A673 (cell line): Measurements from ENCODE around the gene MTAP. TPM values are rescaled to one million over a fixed set of nuclear protein-coding genes. Genes with fewer than 3 reads are reported as not detected.

ENCODE experiments used
- BruUV-seq: library from RNA; stranded (reverse); fragments of 400-500 nt; replicated peaks from 2 replicates; lab custom pipeline; 2021; lab: Mats Ljungman, UMichigan
- CTCF ChIA-PET: fragments of 300-600 bp; sonication (Branson Sonifier 250); formaldehyde crosslinking; loops from one replicate; lab custom pipeline; 2022; ENCODE audit warnings: antibody characterized with exemption; lab: Charles Lee
- POLR2A ChIA-PET: fragments of 300-600 bp; sonication (Branson Sonifier 250); formaldehyde crosslinking; loops from one replicate; lab custom pipeline; 2022; ENCODE audit warnings: antibody characterized with exemption; ENCODE audit not compliant: low non-redundant PET; lab: Charles Lee
- DNase-seq: peaks from one replicate; pipeline ENCODE4 v3.0.0-alpha.2; 2015; ENCODE audit warnings: low spot score
- H3K27ac ChIP-seq: fragments of 200-600 bp; sonication (generic); 2 replicates; pipeline ENCODE4 v1.5.1; 2016; ENCODE audit warnings: mixed run types, low read depth, mild to moderate bottlenecking, mixed read lengths, antibody characterized with exemption, low read length; ENCODE audit not compliant: poor library complexity, severe bottlenecking
- H3K27me3 ChIP-seq: fragments of 200-600 bp; sonication (generic); replicated peaks from 2 replicates; pipeline ENCODE4 v1.6.1; 2017; ENCODE audit warnings: mixed run types, low read depth, mild to moderate bottlenecking, mixed read lengths, antibody characterized with exemption, low read length; ENCODE audit not compliant: insufficient read depth, poor library complexity
- H3K36me3 ChIP-seq: fragments of 200-600 bp; sonication (generic); 2 replicates; pipeline ENCODE4 v1.6.1; 2016; ENCODE audit warnings: mixed run types, mild to moderate bottlenecking, mixed read lengths, antibody characterized with exemption, low read length; ENCODE audit not compliant: insufficient read depth, poor library complexity, severe bottlenecking
- H3K4me1 ChIP-seq: fragments of 200-600 bp; sonication (generic); 2 replicates; pipeline ENCODE4 v1.6.1; 2017; ENCODE audit warnings: mixed run types, mild to moderate bottlenecking, mixed read lengths, antibody characterized with exemption, low read length; ENCODE audit not compliant: insufficient read depth, poor library complexity, severe bottlenecking
- H3K4me3 ChIP-seq: fragments of 200-600 bp; sonication (generic); 2 replicates; pipeline ENCODE4 v1.5.1; 2016; ENCODE audit warnings: low read depth, mixed run types, mild to moderate bottlenecking, mixed read lengths, low read length; ENCODE audit not compliant: poor library complexity, severe bottlenecking
- H3K9me3 ChIP-seq: fragments of 200-600 bp; sonication (generic); 2 replicates; pipeline ENCODE4 v1.6.1; 2016; ENCODE audit warnings: mixed run types, low read depth, mild to moderate bottlenecking, mixed read lengths, antibody characterized with exemption, low read length; ENCODE audit not compliant: poor library complexity, severe bottlenecking
- CTCF ChIP-seq: fragments of 300-800, 200-600 bp; sonication (generic); conservative IDR thresholded peaks from 2 replicates; pipeline ENCODE4 v1.5.1; 2017; ENCODE audit warnings: low read depth, mild to moderate bottlenecking, antibody characterized with exemption, low read length, moderate library complexity, mixed read lengths
- EZH2 ChIP-seq: fragments of 200-600 bp; sonication (generic); IDR thresholded peaks from 2 replicates; pipeline ENCODE4 v1.6.1; 2017; ENCODE audit warnings: borderline replicate concordance, low read depth, mild to moderate bottlenecking, mixed read lengths, antibody characterized with exemption, low read length; ENCODE audit not compliant: poor library complexity, severe bottlenecking
- intact Hi-C: fragments of 100-400 bp; cut with micrococcal nuclease; formaldehyde crosslinking; loops from one replicate; pipeline ENCODE4 v1.10.0; 2022; ENCODE audit not compliant: unreplicated experiment
- total RNA-seq: library from RNA; stranded (reverse); gene quantifications from 2 replicates; pipeline ENCODE4 v1.2.3, GENCODE V29; 2021

MTAP gene
- total RNA-seq, 1 experiment from 2014 or later = 39.2 TPM

GRCh38 chr9:21812415-21812814, 10.0 kb downstream of the MTAP start:
- no peaks in the 10 kb centered on the region for H3K9me3 ChIP-seq
- no peak for TF ChIP-seq EZH2
- TF ChIP-seq CTCF = no peak
- ChIA-PET CTCF (no interaction called here), POLR2A (no interaction called here)
- BruUV-seq = no TSS peak
- H3K27ac ChIP-seq = no peak overlapping the region
- no peak overlapping the region for H3K4me3 ChIP-seq
- no peak for DNase-seq
- H3K27me3 ChIP-seq = no peaks in the 10 kb centered on the region
- intact Hi-C loops = no loop called here
- H3K36me3 ChIP-seq = peaks cover 14% of the 10 kb centered on the region
- peaks cover 13% of the 10 kb centered on the region for H3K4me1 ChIP-seq

- Histone ChIP-seq H3K36me3 (peaks cover 14% of the 10 kb centered on the region), H3K4me3 (no peak overlapping the region), H3K9me3 (no peaks in the 10 kb centered on the region), H3K27ac (no peak overlapping the region), H3K4me1 (peaks cover 13% of the 10 kb centered on the region), H3K27me3 (no peaks in the 10 kb centered on the region)
- ChIA-PET CTCF (interaction anchor here (0.6 to 1.6 kb wide), 2 partner anchors 17 to 639 kb away, joined by 3 to 5 read pairs; no protein-coding TSS in a partner anchor), POLR2A (no interaction called here)
- peak; percentile 57 for DNase-seq
- TF ChIP-seq EZH2 (no peak), CTCF (peak; percentile 65)
- no TSS peak for BruUV-seq
- intact Hi-C loops = loop anchor here (1.0 kb wide), 1 partner anchor 639 kb away; no protein-coding TSS in a partner anchor
Measured at GRCh38 chr9:21812946-21813568, 10.6 kb downstream of the MTAP start.

- H3K27me3 ChIP-seq = no peaks in the 10 kb centered on the region
- TF ChIP-seq CTCF (peak; percentile 61), EZH2 (no peak)
- H3K27ac ChIP-seq = no peak overlapping the region
- intact Hi-C loops = loop anchor here (1.0 kb wide), 1 partner anchor 638 kb away; no protein-coding TSS in a partner anchor
- CTCF ChIA-PET = interaction anchor here (0.6 to 1.6 kb wide), 2 partner anchors 16 to 639 kb away, joined by 3 to 5 read pairs; no protein-coding TSS in a partner anchor
- POLR2A ChIA-PET = no interaction called here
- no TSS peak for BruUV-seq
- no peak overlapping the region for H3K4me3 ChIP-seq
- peaks cover 20% of the 10 kb centered on the region for H3K36me3 ChIP-seq
- H3K9me3 ChIP-seq = no peaks in the 10 kb centered on the region
- peaks cover 13% of the 10 kb centered on the region for H3K4me1 ChIP-seq
- DNase-seq = peak; percentile 60
Measured at GRCh38 chr9:21813575-21814473, 11.4 kb downstream of the MTAP start.
